A673 (cell line): ENCODE data around the gene BRI3. TPM values are rescaled to one million over a fixed set of nuclear protein-coding genes. Genes with fewer than 3 reads are reported as not detected.

ENCODE experiments used
- BruUV-seq: library from RNA; stranded (reverse); fragments of 400-500 nt; replicated peaks from 2 replicates; lab custom pipeline; 2021; lab: Mats Ljungman, UMichigan
- CTCF ChIA-PET: fragments of 300-600 bp; sonication (Branson Sonifier 250); formaldehyde crosslinking; loops from one replicate; lab custom pipeline; 2022; ENCODE audit warnings: antibody characterized with exemption; lab: Charles Lee
- POLR2A ChIA-PET: fragments of 300-600 bp; sonication (Branson Sonifier 250); formaldehyde crosslinking; loops from one replicate; lab custom pipeline; 2022; ENCODE audit warnings: antibody characterized with exemption; ENCODE audit not compliant: low non-redundant PET; lab: Charles Lee
- DNase-seq: peaks from one replicate; pipeline ENCODE4 v3.0.0-alpha.2; 2015; ENCODE audit warnings: low spot score
- H3K27ac ChIP-seq: fragments of 200-600 bp; sonication (generic); 2 replicates; pipeline ENCODE4 v1.5.1; 2016; ENCODE audit warnings: mixed run types, low read depth, mild to moderate bottlenecking, mixed read lengths, antibody characterized with exemption, low read length; ENCODE audit not compliant: poor library complexity, severe bottlenecking
- H3K27me3 ChIP-seq: fragments of 200-600 bp; sonication (generic); replicated peaks from 2 replicates; pipeline ENCODE4 v1.6.1; 2017; ENCODE audit warnings: mixed run types, low read depth, mild to moderate bottlenecking, mixed read lengths, antibody characterized with exemption, low read length; ENCODE audit not compliant: insufficient read depth, poor library complexity
- H3K36me3 ChIP-seq: fragments of 200-600 bp; sonication (generic); 2 replicates; pipeline ENCODE4 v1.6.1; 2016; ENCODE audit warnings: mixed run types, mild to moderate bottlenecking, mixed read lengths, antibody characterized with exemption, low read length; ENCODE audit not compliant: insufficient read depth, poor library complexity, severe bottlenecking
- H3K4me1 ChIP-seq: fragments of 200-600 bp; sonication (generic); 2 replicates; pipeline ENCODE4 v1.6.1; 2017; ENCODE audit warnings: mixed run types, mild to moderate bottlenecking, mixed read lengths, antibody characterized with exemption, low read length; ENCODE audit not compliant: insufficient read depth, poor library complexity, severe bottlenecking
- H3K4me3 ChIP-seq: fragments of 200-600 bp; sonication (generic); 2 replicates; pipeline ENCODE4 v1.5.1; 2016; ENCODE audit warnings: low read depth, mixed run types, mild to moderate bottlenecking, mixed read lengths, low read length; ENCODE audit not compliant: poor library complexity, severe bottlenecking
- H3K9me3 ChIP-seq: fragments of 200-600 bp; sonication (generic); 2 replicates; pipeline ENCODE4 v1.6.1; 2016; ENCODE audit warnings: mixed run types, low read depth, mild to moderate bottlenecking, mixed read lengths, antibody characterized with exemption, low read length; ENCODE audit not compliant: poor library complexity, severe bottlenecking
- CTCF ChIP-seq: fragments of 300-800, 200-600 bp; sonication (generic); conservative IDR thresholded peaks from 2 replicates; pipeline ENCODE4 v1.5.1; 2017; ENCODE audit warnings: low read depth, mild to moderate bottlenecking, antibody characterized with exemption, low read length, moderate library complexity, mixed read lengths
- EZH2 ChIP-seq: fragments of 200-600 bp; sonication (generic); IDR thresholded peaks from 2 replicates; pipeline ENCODE4 v1.6.1; 2017; ENCODE audit warnings: borderline replicate concordance, low read depth, mild to moderate bottlenecking, mixed read lengths, antibody characterized with exemption, low read length; ENCODE audit not compliant: poor library complexity, severe bottlenecking
- intact Hi-C: fragments of 100-400 bp; cut with micrococcal nuclease; formaldehyde crosslinking; loops from one replicate; pipeline ENCODE4 v1.10.0; 2022; ENCODE audit not compliant: unreplicated experiment
- total RNA-seq: library from RNA; stranded (reverse); gene quantifications from 2 replicates; pipeline ENCODE4 v1.2.3, GENCODE V29; 2021

The BRI3 gene
- total RNA-seq, 1 experiment from 2014 or later = 85.8 TPM

- Histone ChIP-seq H3K27me3 (no peaks in the 10 kb centered on the region), H3K9me3 (no peaks in the 10 kb centered on the region), H3K4me1 (no peaks in the 10 kb centered on the region), H3K4me3 (no peak overlapping the region), H3K36me3 (peaks cover 7% of the 10 kb centered on the region), H3K27ac (no peak overlapping the region)
- DNase-seq = no peak
- CTCF ChIA-PET = no interaction called here
- TF ChIP-seq CTCF (no peak), EZH2 (no peak)
- POLR2A ChIA-PET = no interaction called here
- BruUV-seq = no TSS peak
- intact Hi-C loops = no loop called here
Observed at GRCh38 chr7:98287486-98287959, 6.0 kb downstream of the BRI3 start.

- ChIA-PET CTCF (no interaction called here), POLR2A (no interaction called here)
- intact Hi-C loops = no loop called here
- Histone ChIP-seq H3K27ac (no peak overlapping the region), H3K9me3 (no peaks in the 10 kb centered on the region), H3K27me3 (no peaks in the 10 kb centered on the region), H3K36me3 (peaks cover 9% of the 10 kb centered on the region), H3K4me1 (no peaks in the 10 kb centered on the region), H3K4me3 (no peak overlapping the region)
- TF ChIP-seq EZH2 = no peak
- TF ChIP-seq CTCF = no peak
- no peak for DNase-seq
- no TSS peak for BruUV-seq
Observed at GRCh38 chr7:98288064-98288823, 6.8 kb downstream of the BRI3 start.

GRCh38 chr7:98289333-98289875, 7.9 kb downstream of the BRI3 start:
- Histone ChIP-seq H3K9me3 (no peaks in the 10 kb centered on the region), H3K4me1 (no peaks in the 10 kb centered on the region), H3K4me3 (no peak overlapping the region), H3K36me3 (peaks cover 9% of the 10 kb centered on the region), H3K27ac (no peak overlapping the region), H3K27me3 (no peaks in the 10 kb centered on the region)
- no TSS peak for BruUV-seq
- no peak for DNase-seq
- intact Hi-C loops = no loop called here
- ChIA-PET CTCF (no interaction called here), POLR2A (no interaction called here)
- TF ChIP-seq CTCF (no peak), EZH2 (no peak)
